SK-N-DZ (cell line): ENCODE measurements around the gene C10orf90.
A peak's percentile ranks its signal among the peaks of the same experiment; 100 is the strongest.
"Not testable (repeated sequence)": the region's sequence is repeated elsewhere in the genome, so short reads cannot be mapped to it uniquely, and the experiment has no call there.

Experiments
- DNase-seq: peaks from one replicate; pipeline ENCODE4 v3.0.0-alpha.2; 2015; ENCODE audit warnings: low spot score

C10orf90 gene

DNA sequence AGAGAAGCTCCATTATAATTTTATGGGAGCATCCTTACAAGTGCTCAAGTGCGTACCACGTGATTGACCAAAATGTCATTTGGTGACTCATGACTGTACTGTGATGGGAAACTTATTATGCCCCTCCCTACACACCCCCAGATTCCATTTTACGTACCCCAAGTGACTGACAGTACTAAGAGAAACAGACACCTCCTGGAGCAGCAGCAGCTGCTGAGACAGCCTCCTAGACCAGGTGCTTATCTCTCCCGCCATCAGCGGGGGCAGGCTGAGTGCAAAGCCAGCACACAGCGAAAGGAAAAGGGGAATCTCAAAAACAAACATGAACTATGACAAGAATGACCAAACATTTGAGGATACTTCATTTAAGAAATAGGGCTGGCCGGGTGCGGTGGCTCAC lies 278.0 kb downstream of the C10orf90 start:
- peak; percentile 7 for DNase-seq

GRCh38 chr10:126392068-126392467 lies 278.4 kb downstream of the C10orf90 start:
- DNase-seq = no peak

GRCh38 chr10:126391192-126391885 lies 279.2 kb downstream of the C10orf90 start:
- DNase-seq = no peak

DNA sequence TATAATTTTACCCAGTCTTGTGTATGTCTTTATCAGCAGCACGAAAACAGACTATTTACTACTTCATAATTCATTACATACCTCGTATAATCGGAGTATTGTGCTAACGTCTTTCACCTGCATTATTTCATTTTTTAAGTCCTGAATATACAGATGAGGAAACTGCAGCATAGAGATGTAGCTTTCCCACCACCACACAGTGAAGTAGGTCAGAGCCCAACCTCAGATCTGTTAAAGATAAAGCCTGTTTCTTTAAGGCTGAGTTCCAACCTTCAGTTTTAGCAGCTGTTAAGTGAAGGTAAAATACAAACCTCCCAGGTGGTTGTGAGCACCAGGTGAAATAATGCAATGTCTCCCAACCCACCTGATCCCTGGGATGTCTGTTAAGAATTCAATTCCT lies 280.2 kb downstream of the C10orf90 start:
- no peak for DNase-seq

DNA sequence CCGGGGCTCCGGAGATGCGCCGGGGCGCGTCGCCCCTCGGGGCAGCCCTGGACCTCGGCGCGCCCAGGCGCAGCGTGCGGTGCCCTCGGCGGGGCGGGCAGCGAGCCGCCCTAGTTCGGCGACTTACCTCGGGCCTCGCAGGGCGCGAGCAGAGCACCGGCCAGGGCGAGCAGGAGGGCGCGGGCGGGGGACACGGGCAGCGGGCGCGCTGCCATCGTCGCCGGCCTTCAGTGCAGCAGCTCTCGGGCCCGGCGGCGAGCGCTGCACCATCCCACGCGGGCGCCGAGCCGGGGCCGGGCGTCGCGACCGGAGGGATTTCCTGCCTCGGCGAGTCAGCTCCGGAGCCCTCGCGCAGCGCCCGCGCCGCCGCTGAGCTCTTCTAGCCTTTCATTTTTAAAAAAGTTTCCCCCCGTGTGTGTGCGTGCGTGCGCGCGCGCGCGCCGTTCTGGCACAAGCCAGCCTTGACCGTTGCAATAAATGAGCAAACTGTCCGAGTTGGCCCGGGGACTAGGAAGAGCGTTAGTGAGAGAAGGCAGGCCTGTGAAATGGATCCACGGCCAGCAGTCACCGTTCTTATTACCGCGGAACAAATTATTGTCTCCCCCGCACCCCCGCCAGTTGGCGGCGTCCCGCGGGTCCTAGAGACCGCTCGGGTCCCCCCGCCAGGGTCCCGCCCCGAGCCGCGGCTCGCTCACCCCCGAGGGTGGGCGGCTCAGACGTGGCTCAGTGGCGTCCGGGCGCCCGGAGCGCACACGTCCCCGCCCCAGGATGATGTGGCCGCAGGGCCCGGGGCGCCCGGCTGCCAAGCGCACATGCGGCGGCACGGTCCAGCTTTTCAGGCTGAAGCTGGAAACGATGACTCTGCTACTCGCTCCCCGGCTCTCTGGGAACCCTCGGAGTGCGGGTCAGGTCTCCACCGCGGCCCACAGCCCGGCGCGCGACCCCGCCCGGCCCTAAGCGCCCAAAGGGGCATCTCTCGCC lies 282.3 kb downstream of the C10orf90 start, which contains the start of gene ADAM12:
ADAM12 (minus strand) TSS at position 547 of the 981 bp plus-strand sequence; CDS start at position 215, 332 bp downstream.
- no peak for DNase-seq

- no peak for DNase-seq
Measured at GRCh38 chr10:126387041-126387921, 283.2 kb downstream of the C10orf90 start.

DNA sequence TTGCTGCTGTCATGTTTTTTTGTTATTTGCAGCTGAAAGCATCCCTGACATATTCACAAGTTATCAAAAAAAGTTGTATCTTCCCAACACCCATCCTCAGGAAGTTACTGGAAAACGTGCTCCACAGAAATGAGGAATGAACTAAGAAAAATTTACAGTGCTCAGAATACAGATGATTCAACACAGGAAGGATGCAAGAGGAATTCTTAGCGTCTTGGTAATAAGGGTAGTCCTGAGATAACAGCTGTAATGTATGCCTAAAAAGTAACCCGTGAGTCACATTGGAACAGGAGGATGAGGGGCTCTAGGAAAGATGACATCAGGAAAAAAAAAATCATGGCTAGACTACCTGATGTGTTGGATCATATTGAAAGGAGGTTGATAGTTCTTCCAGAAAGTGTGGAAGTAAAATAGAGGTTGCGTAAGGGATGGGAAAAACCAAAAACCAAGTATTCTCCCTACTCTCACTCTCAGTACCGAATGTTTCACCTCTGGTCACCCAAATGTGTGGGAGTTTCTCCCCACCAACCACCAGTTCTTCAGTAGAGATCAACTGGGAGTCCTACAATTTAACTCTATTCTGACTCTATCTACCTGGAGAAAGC lies 286.1 kb downstream of the C10orf90 start:
- no peak for DNase-seq

DNA sequence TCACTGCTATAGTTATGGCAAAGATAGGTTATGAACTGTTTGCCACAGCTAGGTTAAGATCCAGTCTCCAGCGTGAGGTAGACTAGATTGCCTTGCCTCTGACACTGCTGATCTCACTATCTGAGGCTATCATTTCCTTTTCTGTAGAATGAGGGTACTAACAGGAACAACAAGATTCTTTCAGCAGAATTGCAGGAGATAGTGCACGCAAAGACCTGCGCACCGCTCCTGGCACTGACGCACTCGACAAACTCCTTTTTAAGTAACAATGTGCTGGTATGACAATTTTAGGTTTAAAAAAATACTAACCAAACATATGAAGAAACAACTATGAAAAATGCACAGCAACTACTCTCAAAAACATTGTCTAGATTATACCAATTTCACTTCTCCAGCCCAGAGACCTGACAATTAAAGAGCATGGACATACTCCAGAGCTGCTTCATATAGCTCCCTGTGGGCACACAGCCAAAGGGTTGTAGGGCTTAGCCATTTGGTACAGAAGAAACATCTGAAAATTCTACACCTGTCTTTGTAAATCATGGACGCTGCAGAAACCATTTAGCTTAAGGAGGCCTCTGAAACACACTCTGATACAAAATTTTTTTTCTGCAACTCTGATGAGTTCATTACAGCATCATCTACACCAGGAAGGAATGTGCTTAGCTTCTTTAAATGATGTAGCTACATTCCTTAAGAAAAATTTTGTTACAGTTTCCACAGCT lies 290.0 kb downstream of the C10orf90 start:
- DNase-seq = no peak

- not testable (repeated sequence) for DNase-seq
Measured at GRCh38 chr10:126379166-126379565, 291.3 kb downstream of the C10orf90 start.

DNA sequence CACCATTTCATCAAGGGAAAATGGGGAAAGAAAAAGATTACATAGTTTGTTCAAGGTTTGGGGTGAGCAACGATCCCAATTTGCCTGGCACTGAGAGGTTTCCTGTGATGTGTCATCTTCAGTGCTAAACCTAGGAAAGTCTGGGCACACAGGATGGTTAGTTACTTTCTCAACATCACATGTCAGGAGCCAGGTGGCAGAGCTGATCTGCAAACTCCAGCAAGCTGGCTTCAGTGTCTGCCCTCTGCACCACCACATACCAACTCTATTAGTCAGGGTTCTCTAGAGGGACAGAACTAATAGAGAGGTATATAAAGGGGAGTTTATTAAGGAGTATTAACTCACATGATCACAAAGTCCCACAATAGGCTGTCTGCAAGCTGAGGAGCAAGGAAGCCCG lies 293.5 kb downstream of the C10orf90 start:
- no peak for DNase-seq

DNA sequence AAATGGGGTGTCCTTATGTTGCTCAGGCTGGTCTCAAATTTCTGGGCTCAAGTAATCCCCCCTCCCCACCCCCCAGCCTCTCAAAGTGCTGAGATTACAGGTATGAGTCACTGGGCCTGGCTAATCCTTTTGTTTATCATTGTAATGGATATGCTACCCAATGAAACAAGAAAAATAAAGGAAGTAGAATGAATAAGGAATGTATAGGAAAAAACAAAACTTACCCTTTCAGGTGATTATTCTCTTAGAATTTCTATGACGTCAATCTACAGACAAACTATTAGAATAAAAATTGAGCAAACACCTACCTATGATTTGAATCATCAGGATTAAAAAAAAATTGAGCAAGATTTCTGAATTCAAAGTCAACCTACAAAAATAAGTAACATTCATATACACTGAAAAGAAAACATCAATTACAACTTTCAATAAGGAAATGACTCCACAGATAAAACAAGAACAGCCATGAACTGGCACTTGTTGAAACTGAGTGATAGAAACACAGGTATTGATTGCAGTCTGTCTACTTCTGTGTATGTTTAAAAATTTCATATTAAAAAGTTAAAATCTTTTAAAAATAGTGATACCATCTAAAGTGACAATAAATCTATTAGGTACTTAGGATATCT lies 294.5 kb downstream of the C10orf90 start:
- no peak for DNase-seq

- DNase-seq = no peak
Measured at GRCh38 chr10:126375299-126375698, 295.2 kb downstream of the C10orf90 start.
